Effector memory CD8-positive, alpha-beta T cell (primary cell): ENCODE data around the gene MN1.

Experiments
- ATAC-seq: fragments of 150-1000 bp; cut with Tn5 transposase; replicated peaks from 2 replicates; pipeline ENCODE4 v1.10.0; 2021; ENCODE audit warnings: mild to moderate bottlenecking, moderate library complexity
- DNase-seq, 3 experiments: peaks; one replicate each; pipeline ENCODE4 v3.0.0; 2021
- H3K27ac Mint-ChIP-seq, 2 donors: one replicate each; pipeline ENCODE4 v1.8.0; 2022; ENCODE audit warnings: mild to moderate bottlenecking in 2 of 2, mixed read lengths in 2 of 2, moderate library complexity in 2 of 2
- H3K27me3 Mint-ChIP-seq, 2 donors: one replicate each; pipeline ENCODE4 v1.8.0; 2022; ENCODE audit warnings: mixed read lengths in 2 of 2
- H3K36me3 Mint-ChIP-seq: one replicate; pipeline ENCODE4 v1.8.0; 2022; ENCODE audit warnings: mild to moderate bottlenecking, moderate library complexity, mixed read lengths; ENCODE audit not compliant: insufficient read depth
- H3K4me1 Mint-ChIP-seq, 2 donors: one replicate each; pipeline ENCODE4 v1.8.0; 2022; ENCODE audit warnings: low read depth in 2 of 2, mixed read lengths in 2 of 2
- H3K4me3 Mint-ChIP-seq, 2 donors: one replicate each; pipeline ENCODE4 v1.8.0; 2022; ENCODE audit warnings: mild to moderate bottlenecking in 2 of 2, mixed read lengths in 2 of 2, moderate library complexity in 2 of 2
- H3K9me3 Mint-ChIP-seq, 2 donors: one replicate each; pipeline ENCODE4 v1.8.0; 2022; ENCODE audit warnings: mixed read lengths in 2 of 2

Gene MN1

GRCh38 chr22:27815826-27816530 lies 14.4 kb upstream of the MN1 start:
- no peak overlapping the region for H3K4me3 Mint-ChIP-seq
- ATAC-seq, result no peak

GRCh38 chr22:27814993-27815392 lies 13.4 kb upstream of the MN1 start:
- ATAC-seq (no peak), DNase-seq (no peak)
- Mint-ChIP-seq H3K9me3 (no peaks in the 10 kb centered on the region), H3K36me3 (no peaks in the 10 kb centered on the region), H3K4me3 (no peak overlapping the region), H3K4me1 (no peaks in the 10 kb centered on the region), H3K27ac (no peak overlapping the region), H3K27me3 (peaks cover 15 to 20% of the 10 kb centered on the region in 2 donors)

More at GRCh38 chr22:27815826-27816530, 14.4 kb upstream of the MN1 start:
- no peaks in the 10 kb centered on the region for H3K36me3 Mint-ChIP-seq
- no peaks in the 10 kb centered on the region for H3K4me1 Mint-ChIP-seq
- H3K9me3 Mint-ChIP-seq, result no peaks in the 10 kb centered on the region
- peaks cover 15 to 18% of the 10 kb centered on the region in 2 donors for H3K27me3 Mint-ChIP-seq
- H3K27ac Mint-ChIP-seq, result no peak overlapping the region
- no peak for DNase-seq

- Mint-ChIP-seq H3K27ac (no peak overlapping the region), H3K4me1 (no peaks in the 10 kb centered on the region), H3K27me3 (peaks cover 21 to 34% of the 10 kb centered on the region in 2 donors), H3K36me3 (no peaks in the 10 kb centered on the region), H3K4me3 (no peak overlapping the region), H3K9me3 (no peaks in the 10 kb centered on the region)
- DNase-seq, result no peak
- ATAC-seq, result no peak
Observed at GRCh38 chr22:27811778-27812177, 10.2 kb upstream of the MN1 start.

GRCh38 chr22:27810609-27811151 lies 9.1 kb upstream of the MN1 start:
- H3K36me3 Mint-ChIP-seq, result no peaks in the 10 kb centered on the region
- no peak for ATAC-seq
- no peak for DNase-seq
- peaks cover 0 to under 1% of the 10 kb centered on the region in 2 donors for H3K4me1 Mint-ChIP-seq
- no peak overlapping the region for H3K27ac Mint-ChIP-seq
- H3K27me3 Mint-ChIP-seq, result peaks cover 22 to 40% of the 10 kb centered on the region in 2 donors
- H3K9me3 Mint-ChIP-seq, result no peaks in the 10 kb centered on the region
- no peak overlapping the region for H3K4me3 Mint-ChIP-seq

- peaks cover 29 to 48% of the 10 kb centered on the region in 2 donors for H3K27me3 Mint-ChIP-seq
- H3K4me3 Mint-ChIP-seq, result no peak overlapping the region
- no peak overlapping the region for H3K27ac Mint-ChIP-seq
- no peaks in the 10 kb centered on the region for H3K9me3 Mint-ChIP-seq
- no peaks in the 10 kb centered on the region for H3K36me3 Mint-ChIP-seq
- H3K4me1 Mint-ChIP-seq, result peaks cover 4 to 7% of the 10 kb centered on the region in 2 donors
- DNase-seq (no peak), ATAC-seq (no peak)
Observed at GRCh38 chr22:27809700-27810608, 8.4 kb upstream of the MN1 start.

- H3K27ac Mint-ChIP-seq, result no peak overlapping the region
- DNase-seq (no peak), ATAC-seq (no peak)
- H3K4me3 Mint-ChIP-seq, result no peak overlapping the region
- peaks cover 36 to 55% of the 10 kb centered on the region in 2 donors for H3K27me3 Mint-ChIP-seq
- peaks cover 10 to 11% of the 10 kb centered on the region in 2 donors for H3K4me1 Mint-ChIP-seq
- H3K36me3 Mint-ChIP-seq, result no peaks in the 10 kb centered on the region
- no peaks in the 10 kb centered on the region for H3K9me3 Mint-ChIP-seq
Observed at GRCh38 chr22:27809226-27809603, 7.7 kb upstream of the MN1 start.

GRCh38 chr22:27808451-27809225 lies 7.1 kb upstream of the MN1 start:
- ATAC-seq, result no peak
- peaks cover 37 to 56% of the 10 kb centered on the region in 2 donors for H3K27me3 Mint-ChIP-seq
- no peaks in the 10 kb centered on the region for H3K9me3 Mint-ChIP-seq
- H3K36me3 Mint-ChIP-seq, result no peaks in the 10 kb centered on the region
- H3K4me3 Mint-ChIP-seq, result no peak overlapping the region
- DNase-seq, result no peak
- peaks cover 10 to 11% of the 10 kb centered on the region in 2 donors for H3K4me1 Mint-ChIP-seq
- no peak overlapping the region for H3K27ac Mint-ChIP-seq

- Mint-ChIP-seq H3K36me3 (no peaks in the 10 kb centered on the region), H3K27ac (no peak overlapping the region), H3K9me3 (no peaks in the 10 kb centered on the region), H3K4me3 (no peak overlapping the region), H3K27me3 (peaks cover 29 to 52% of the 10 kb centered on the region in 2 donors), H3K4me1 (peaks cover 17 to 19% of the 10 kb centered on the region in 2 donors)
- DNase-seq, result no peak
- ATAC-seq, result no peak
Observed at GRCh38 chr22:27805841-27806240, 4.3 kb upstream of the MN1 start.

GRCh38 chr22:27804470-27805297 lies 3.1 kb upstream of the MN1 start:
- DNase-seq (peak in 2 of 3 experiments; percentile 17 to 27), ATAC-seq (peak; percentile 42)
- peaks cover 29 to 50% of the 10 kb centered on the region in 2 donors for H3K27me3 Mint-ChIP-seq
- H3K4me1 Mint-ChIP-seq, result peaks cover 17 to 19% of the 10 kb centered on the region in 2 donors
- H3K4me3 Mint-ChIP-seq, result peak overlapping the region in 1 of 2 donors; percentile 60
- no peaks in the 10 kb centered on the region for H3K36me3 Mint-ChIP-seq
- peak overlapping the region in 1 of 2 donors; percentile 51 for H3K27ac Mint-ChIP-seq
- no peaks in the 10 kb centered on the region for H3K9me3 Mint-ChIP-seq

- DNase-seq, result no peak
- ATAC-seq, result no peak
Observed at GRCh38 chr22:27803841-27804415, 2.4 kb upstream of the MN1 start.

GRCh38 chr22:27802346-27803073 lies 954 bp upstream of the MN1 start:
- ATAC-seq (peak; percentile 21), DNase-seq (peak in 1 of 3 experiments; percentile 1)
- H3K9me3 Mint-ChIP-seq, result no peaks in the 10 kb centered on the region
- H3K27me3 Mint-ChIP-seq, result peaks cover 16 to 37% of the 10 kb centered on the region in 2 donors
- peaks cover 17 to 19% of the 10 kb centered on the region in 2 donors for H3K4me1 Mint-ChIP-seq
- H3K27ac Mint-ChIP-seq, result peak overlapping the region in 1 of 2 donors; percentile 66
- peak overlapping the region; percentile 85 to 86 for H3K4me3 Mint-ChIP-seq
- no peaks in the 10 kb centered on the region for H3K36me3 Mint-ChIP-seq

More at GRCh38 chr22:27803841-27804415, 2.4 kb upstream of the MN1 start:
- H3K4me1 Mint-ChIP-seq, result peaks cover 17 to 19% of the 10 kb centered on the region in 2 donors
- no peak overlapping the region for H3K4me3 Mint-ChIP-seq
- H3K9me3 Mint-ChIP-seq, result no peaks in the 10 kb centered on the region
- no peak overlapping the region for H3K27ac Mint-ChIP-seq
- H3K36me3 Mint-ChIP-seq, result no peaks in the 10 kb centered on the region
- peaks cover 25 to 44% of the 10 kb centered on the region in 2 donors for H3K27me3 Mint-ChIP-seq
